ENCODE measurements around the gene WBP1L.
"Not testable (repeated sequence)": the region's sequence is repeated elsewhere in the genome, so short reads cannot be mapped to it uniquely, and the experiment has no call there.

DNA sequence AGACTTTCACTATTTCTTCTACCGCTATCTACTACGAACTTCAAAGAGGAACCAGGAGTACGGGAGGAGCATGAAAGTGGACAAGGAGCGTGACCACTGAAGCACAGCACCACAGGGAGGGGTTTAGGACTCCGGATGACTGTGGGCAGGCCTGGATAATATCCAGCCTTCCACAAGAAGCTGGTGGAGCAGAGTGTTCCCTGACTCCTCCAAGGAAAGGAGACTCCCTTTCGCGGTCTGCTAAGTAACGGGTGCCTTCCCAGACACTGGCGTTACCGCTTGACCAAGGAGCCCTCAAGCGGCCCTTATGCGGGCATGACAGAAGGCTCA is 15.2 kb downstream of the WBP1L start:
- TF ChIP-seq POLR2A (IDR thresholded peaks at IDR 0.05; ENCODE audit: low read depth, low read length); TAF1 (IDR thresholded peaks at IDR 0.05; ENCODE audit: borderline replicate concordance, low read depth, low read length): not testable (repeated sequence)

Data from GM12892 (cell line).